Erythroblast (primary cell): Measurements from ENCODE around the gene PADI4.

Experiments used
- DNase-seq, 2 experiments: peaks; one replicate each; lab custom pipeline; 2025; lab: John Stamatoyannopoulos, UW
- GATA1 ChIP-seq: IDR thresholded peaks from 2 replicates; pipeline ENCODE4 v1.6.1; 2011; ENCODE audit warnings: low read depth, mild to moderate bottlenecking, control low read depth, low read length, moderate library complexity
- POLR2A ChIP-seq: IDR thresholded peaks from 2 replicates; pipeline ENCODE4 v1.6.1; 2011; ENCODE audit warnings: mild to moderate bottlenecking, low read length

PADI4 gene

GRCh38 chr1:17307946-17308345 is at the start of gene PADI4:
TSS of gene PADI4 (plus strand) at chr1:17308197. CDS start at chr1:17308223, 26 bp downstream.
- no peak for DNase-seq
- no peak for TF ChIP-seq GATA1
- no peak for TF ChIP-seq POLR2A

GRCh38 chr1:17258758-17259130 is 49.3 kb upstream of the PADI4 start:
- TF ChIP-seq POLR2A (no peak), GATA1 (no peak)
- no peak for DNase-seq

- TF ChIP-seq POLR2A, result no peak
- TF ChIP-seq GATA1, result no peak
- DNase-seq, result no peak
These were observed 48.6 kb upstream of the PADI4 start for GRCh38 chr1:17259233-17259873.

GRCh38 chr1:17260264-17260663 is 47.7 kb upstream of the PADI4 start:
- TF ChIP-seq GATA1 (no peak), POLR2A (no peak)

GRCh38 chr1:17260738-17261137 is 47.3 kb upstream of the PADI4 start:
- DNase-seq, result no peak
- TF ChIP-seq POLR2A, result no peak
- TF ChIP-seq GATA1, result no peak

More at GRCh38 chr1:17260264-17260663, 47.7 kb upstream of the PADI4 start:
- DNase-seq, result no peak

GRCh38 chr1:17263936-17264335 is 44.1 kb upstream of the PADI4 start:
- DNase-seq, result no peak
- TF ChIP-seq GATA1 (no peak), POLR2A (no peak)

- DNase-seq, result no peak
- TF ChIP-seq POLR2A, result no peak
- no peak for TF ChIP-seq GATA1
These were observed 43.5 kb upstream of the PADI4 start for GRCh38 chr1:17264470-17264869.

GRCh38 chr1:17265162-17265561 is 42.8 kb upstream of the PADI4 start:
- DNase-seq, result no peak
- no peak for TF ChIP-seq GATA1
- no peak for TF ChIP-seq POLR2A

GRCh38 chr1:17265950-17266349 is 42.0 kb upstream of the PADI4 start:
- DNase-seq, result no peak
- TF ChIP-seq POLR2A (no peak), GATA1 (no peak)

GRCh38 chr1:17270891-17271765 is 36.9 kb upstream of the PADI4 start:
- no peak for DNase-seq
- TF ChIP-seq POLR2A (no peak), GATA1 (no peak)

GRCh38 chr1:17272066-17272465 is 35.9 kb upstream of the PADI4 start:
- TF ChIP-seq GATA1, result no peak
- TF ChIP-seq POLR2A, result no peak
- DNase-seq, result no peak

- TF ChIP-seq GATA1 (no peak), POLR2A (no peak)
- no peak for DNase-seq
These were observed 35.4 kb upstream of the PADI4 start for GRCh38 chr1:17272646-17273045.

- DNase-seq, result no peak
- TF ChIP-seq GATA1 (no peak), POLR2A (no peak)
These were observed 34.9 kb upstream of the PADI4 start for GRCh38 chr1:17273096-17273495.
